ENCODE results near the gene EXOC4. TPM values are rescaled to one million over a fixed set of nuclear protein-coding genes. Genes with fewer than 3 reads are reported as not detected.

EXOC4 gene
- total RNA-seq, 3 donors from 2014 or later = 88.3 to 136 (median 99.6) TPM

- intact Hi-C loops (cut with DNase I; ENCODE audit: low total_unique reads) = no loop called here
- Histone ChIP-seq H3K27me3 (no peaks in the 10 kb centered on the region), H3K36me3 (no peaks in the 10 kb centered on the region), H3K27ac (no peak overlapping the region), H3K9me3 (no peaks in the 10 kb centered on the region), H3K4me1 (no peaks in the 10 kb centered on the region), H3K4me3 (no peak overlapping the region)
- TF ChIP-seq POLR2AphosphoS5 (IDR thresholded peaks at IDR 0.05) (no peak), POLR2A (IDR thresholded peaks at IDR 0.05) (no peak)
- DNase-seq (ENCODE audit: low spot score in 2 of 2) = no peak
Measured at GRCh38 chr7:133957845-133958244, 705.0 kb downstream of the EXOC4 start.

- no peaks in the 10 kb centered on the region for H3K4me1 ChIP-seq
- no peak for DNase-seq (ENCODE audit: low spot score in 2 of 2)
- no peak overlapping the region for H3K27ac ChIP-seq
- TF ChIP-seq POLR2AphosphoS5 (IDR thresholded peaks at IDR 0.05) = no peak
- TF ChIP-seq CTCF (IDR thresholded peaks at IDR 0.05) = no peak
- TF ChIP-seq POLR2A (IDR thresholded peaks at IDR 0.05) = no peak
- no peaks in the 10 kb centered on the region for H3K9me3 ChIP-seq
- no peaks in the 10 kb centered on the region for H3K36me3 ChIP-seq
- intact Hi-C loops (cut with DNase I; ENCODE audit: low total_unique reads) = no loop called here
- no peaks in the 10 kb centered on the region for H3K27me3 ChIP-seq
- no peak overlapping the region for H3K4me3 ChIP-seq
Measured at GRCh38 chr7:133958822-133959221, 705.9 kb downstream of the EXOC4 start.

- H3K27me3 ChIP-seq = no peaks in the 10 kb centered on the region
- no peaks in the 10 kb centered on the region for H3K9me3 ChIP-seq
- no peak overlapping the region for H3K27ac ChIP-seq
- no peaks in the 10 kb centered on the region for H3K36me3 ChIP-seq
- intact Hi-C loops (cut with DNase I; ENCODE audit: low total_unique reads) = no loop called here
- TF ChIP-seq POLR2AphosphoS5 (IDR thresholded peaks at IDR 0.05) (no peak), CTCF (IDR thresholded peaks at IDR 0.05) (no peak)
- no peaks in the 10 kb centered on the region for H3K4me1 ChIP-seq
- DNase-seq (ENCODE audit: low spot score in 2 of 2) = no peak
- H3K4me3 ChIP-seq = no peak overlapping the region
Measured at GRCh38 chr7:133959505-133959904, 706.6 kb downstream of the EXOC4 start.

- no peak for DNase-seq (ENCODE audit: low spot score in 2 of 2)
- no peak overlapping the region for H3K27ac ChIP-seq
- no peaks in the 10 kb centered on the region for H3K4me1 ChIP-seq
Measured at GRCh38 chr7:133961724-133962123, 708.8 kb downstream of the EXOC4 start.

GRCh38 chr7:133962646-133963045 lies 709.8 kb downstream of the EXOC4 start:
- intact Hi-C loops (cut with DNase I; ENCODE audit: low total_unique reads) = no loop called here
- Histone ChIP-seq H3K4me1 (no peaks in the 10 kb centered on the region), H3K9me3 (no peaks in the 10 kb centered on the region), H3K36me3 (no peaks in the 10 kb centered on the region), H3K27ac (no peak overlapping the region), H3K27me3 (no peaks in the 10 kb centered on the region), H3K4me3 (no peak overlapping the region)
- TF ChIP-seq CTCF (IDR thresholded peaks at IDR 0.05) (no peak), POLR2AphosphoS5 (IDR thresholded peaks at IDR 0.05) (no peak), POLR2A (IDR thresholded peaks at IDR 0.05) (no peak)
- DNase-seq (ENCODE audit: low spot score in 2 of 2) = no peak

More at GRCh38 chr7:133961724-133962123, 708.8 kb downstream of the EXOC4 start:
- H3K9me3 ChIP-seq = no peaks in the 10 kb centered on the region
- no peak for TF ChIP-seq CTCF (IDR thresholded peaks at IDR 0.05)
- no peak for TF ChIP-seq POLR2AphosphoS5 (IDR thresholded peaks at IDR 0.05)
- TF ChIP-seq POLR2A (IDR thresholded peaks at IDR 0.05) = no peak
- intact Hi-C loops (cut with DNase I; ENCODE audit: low total_unique reads) = no loop called here
- no peak overlapping the region for H3K4me3 ChIP-seq
- no peaks in the 10 kb centered on the region for H3K36me3 ChIP-seq
- no peaks in the 10 kb centered on the region for H3K27me3 ChIP-seq

- TF ChIP-seq POLR2A (IDR thresholded peaks at IDR 0.05) (no peak), POLR2AphosphoS5 (IDR thresholded peaks at IDR 0.05) (no peak), CTCF (IDR thresholded peaks at IDR 0.05) (no peak)
- Histone ChIP-seq H3K4me3 (no peak overlapping the region), H3K27me3 (no peaks in the 10 kb centered on the region), H3K27ac (no peak overlapping the region), H3K36me3 (no peaks in the 10 kb centered on the region), H3K9me3 (no peaks in the 10 kb centered on the region), H3K4me1 (no peaks in the 10 kb centered on the region)
- no peak for DNase-seq (ENCODE audit: low spot score in 2 of 2)
- intact Hi-C loops (cut with DNase I; ENCODE audit: low total_unique reads) = no loop called here
Measured at GRCh38 chr7:133963629-133964028, 710.8 kb downstream of the EXOC4 start.
